Endothelial cell of umbilical vein (primary cell): ENCODE data around the gene PRDM2. TPM values are rescaled to one million over a fixed set of nuclear protein-coding genes. Genes with fewer than 3 reads are reported as not detected.

Experiments
- BruUV-seq: library from RNA; stranded (reverse); fragments of 400-500 nt; replicated peaks from 2 replicates; lab custom pipeline; 2021; lab: Mats Ljungman, UMichigan
- CTCF ChIA-PET: fragments of 300-600, 350-600 bp; sonication (Branson Sonifier 250); formaldehyde crosslinking; loops from one replicate; lab custom pipeline; 2021; ENCODE audit warnings: antibody characterized with exemption, inconsistent platforms; lab: Charles Lee
- POLR2A ChIA-PET: fragments of 300-600, 350-600 bp; sonication (Branson Sonifier 250); formaldehyde crosslinking; loops from one replicate; lab custom pipeline; 2021; ENCODE audit warnings: antibody characterized with exemption, inconsistent platforms; lab: Charles Lee
- DNase-seq: peaks from one replicate; pipeline ENCODE4 v3.0.0-alpha.2; 2011; ENCODE audit warnings: low read depth, low spot score
- FAIRE-seq: peaks from 2 replicates; lab custom pipeline; 2011; peaks lifted over from hg19 to GRCh38; lab: Jason Lieb, UNC
- H2AFZ ChIP-seq: 2 replicates; pipeline ENCODE4 v1.6.0; 2012; ENCODE audit warnings: low read depth, low read length, control low read depth, inconsistent platforms
- H3K27ac ChIP-seq: 2 replicates; pipeline ENCODE4 v1.5.1; 2011; ENCODE audit warnings: low read depth, mild to moderate bottlenecking, control low read depth, low read length, moderate library complexity; ENCODE audit not compliant: insufficient read depth
- H3K27me3 ChIP-seq, 2 experiments: 2 replicates each; pipeline versions ENCODE4 v1.6.0 to v1.6.1; 2011; ENCODE audit warnings: low read length in 2 of 2, mixed read lengths in 1 of 2; ENCODE audit not compliant: control insufficient read depth in 2 of 2, insufficient read depth in 2 of 2
- H3K36me3 ChIP-seq, 2 experiments: 2 replicates in 1 of 2; 3 replicates in 1 of 2; pipeline ENCODE4 v1.5.1; 2011; ENCODE audit warnings: low read length in 2 of 2, mild to moderate bottlenecking in 1 of 2, moderate library complexity in 1 of 2; ENCODE audit not compliant: control insufficient read depth in 2 of 2, insufficient read depth in 2 of 2; ENCODE audit errors: extremely low read depth in 1 of 2
- H3K4me1 ChIP-seq: 3 replicates; pipeline ENCODE4 v1.5.1; 2011; ENCODE audit warnings: mild to moderate bottlenecking, low read length; ENCODE audit not compliant: control insufficient read depth, insufficient read depth; ENCODE audit errors: extremely low read depth
- H3K4me2 ChIP-seq: 2 replicates; pipeline ENCODE4 v1.6.1; 2011; ENCODE audit warnings: low read length, control low read depth, mixed read lengths; ENCODE audit not compliant: insufficient read depth
- H3K4me3 ChIP-seq, 3 experiments: fragments of 200-600 bp in 1 of 3; sonication (generic), shearing (Covaris generic) in 1 of 3; replicated peaks in 1 of 3; 2 replicates each; pipeline ENCODE4 v1.5.1; 2011 to 2016; ENCODE audit warnings: control low read depth in 3 of 3, low read length in 3 of 3, mild to moderate bottlenecking in 2 of 3, inconsistent platforms in 1 of 3, low read depth in 1 of 3, moderate library complexity in 1 of 3; ENCODE audit not compliant: insufficient read depth in 1 of 3
- H3K79me2 ChIP-seq: 2 replicates; pipeline ENCODE4 v1.6.0; 2012; ENCODE audit warnings: low read length, inconsistent platforms; ENCODE audit not compliant: control insufficient read depth, insufficient read depth
- H3K9ac ChIP-seq: replicated peaks from 2 replicates; pipeline ENCODE3; 2011; ENCODE audit warnings: low read length, control low read depth; ENCODE audit not compliant: insufficient read depth; ENCODE audit errors: extremely low read depth
- H3K9me1 ChIP-seq: replicated peaks from 3 replicates; pipeline ENCODE4 v1.6.0; 2011; ENCODE audit warnings: mild to moderate bottlenecking, low read length; ENCODE audit not compliant: control insufficient read depth, insufficient read depth; ENCODE audit errors: extremely low read depth
- H3K9me3 ChIP-seq: replicated peaks from 2 replicates; pipeline ENCODE4 v1.5.1; 2012; ENCODE audit warnings: low read length, inconsistent platforms; ENCODE audit not compliant: control insufficient read depth, insufficient read depth
- H4K20me1 ChIP-seq: replicated peaks from 2 replicates; pipeline ENCODE3; 2011; ENCODE audit warnings: mild to moderate bottlenecking, low read length; ENCODE audit not compliant: control insufficient read depth, insufficient read depth; ENCODE audit errors: extremely low read depth
- CTCF ChIP-seq, 2 donors: IDR thresholded peaks; 1 replicate in 1 of 2; 2 replicates in 1 of 2; pipeline ENCODE4 v1.5.1; 2011; ENCODE audit warnings: low read length in 2 of 2, mild to moderate bottlenecking in 2 of 2, moderate library complexity in 2 of 2, control low read depth in 1 of 2, inconsistent platforms in 1 of 2, low read depth in 1 of 2; ENCODE audit not compliant: insufficient read depth in 1 of 2; ENCODE audit errors: extremely low read depth in 1 of 2
- EZH2 ChIP-seq: IDR thresholded peaks from 2 replicates; pipeline ENCODE4 v1.6.1; 2012; ENCODE audit warnings: borderline replicate concordance, low read depth, mild to moderate bottlenecking, moderate library complexity, low read length, inconsistent platforms; ENCODE audit not compliant: severe bottlenecking
- FOS ChIP-seq: IDR thresholded peaks from 2 replicates; pipeline ENCODE4 v1.6.1; 2011; ENCODE audit warnings: mild to moderate bottlenecking, low read length, moderate library complexity, borderline replicate concordance; ENCODE audit not compliant: insufficient read depth
- GATA2 ChIP-seq: IDR thresholded peaks from 2 replicates; pipeline ENCODE4 v1.7.0; 2011; ENCODE audit warnings: low read depth, mild to moderate bottlenecking, moderate library complexity, mixed read lengths, low read length; ENCODE audit not compliant: insufficient read length, insufficient read depth
- JUN ChIP-seq: IDR thresholded peaks from 2 replicates; pipeline ENCODE4 v1.6.1; 2011; ENCODE audit warnings: borderline replicate concordance, low read depth; ENCODE audit not compliant: insufficient read length, insufficient read depth
- MAX ChIP-seq: IDR thresholded peaks from 2 replicates; pipeline ENCODE4 v1.6.1; 2011; ENCODE audit not compliant: insufficient read depth, insufficient read length
- MYC ChIP-seq: IDR thresholded peaks from one replicate; pipeline ENCODE4 v1.6.1; 2011; ENCODE audit warnings: mild to moderate bottlenecking, low read depth, low read length
- POLR2A ChIP-seq: IDR thresholded peaks from 2 replicates; pipeline ENCODE4 v1.6.1; 2012; ENCODE audit warnings: low read depth, mild to moderate bottlenecking, control low read depth, low read length
- POLR2AphosphoS5 ChIP-seq: IDR thresholded peaks from 2 replicates; pipeline ENCODE4 v1.6.1; 2012; ENCODE audit warnings: low read depth, mild to moderate bottlenecking, control low read depth, low read length, moderate library complexity; ENCODE audit not compliant: insufficient read depth
- dilution Hi-C: fragments of 300-500 bp; cut with MboI; formaldehyde crosslinking; loops from one replicate; pipeline ENCODE4 v1.15.0; 2019; ENCODE audit warnings: low sequenced_read_pairs; ENCODE audit not compliant: extremely low pct_ligation_motif_present
- intact Hi-C: fragments of 100-400 bp; cut with micrococcal nuclease; formaldehyde crosslinking; loops from one replicate; pipeline ENCODE4 v1.10.0; 2022
- polyA plus RNA-seq, 4 experiments: library from polyadenylated mRNA; depleted of rRNA in 3 of 4; stranded (reverse) in 3 of 4; unstranded in 1 of 4; fragments of >200 nt; gene quantifications; 2 replicates each; pipeline versions ENCODE4 v1.2.1 to v1.2.3, GENCODE V29; 2011 to 2012; ENCODE audit warnings: missing spikeins in 1 of 4
- total RNA-seq: library from RNA; stranded (reverse); gene quantifications from 2 replicates; pipeline ENCODE4 v1.2.3, GENCODE V29; 2021

Gene PRDM2
- total and polyA plus RNA-seq, 2 donors (not counting 3 experiments of a cell fraction or from before 2014, with no cell fraction given), result 11.3 to 35.7 TPM

- no peaks in the 10 kb centered on the region for H3K9me3 ChIP-seq
- FAIRE-seq (no peak), DNase-seq (no peak)
- ChIA-PET CTCF (no interaction called here), POLR2A (no interaction called here)
- no peaks in the 10 kb centered on the region for H3K9me1 ChIP-seq
- H4K20me1 ChIP-seq, result peaks cover 25% of the 10 kb centered on the region
- H3K4me3 ChIP-seq, result no peak overlapping the region
- dilution Hi-C loops, result no loop called here
- no peak overlapping the region for H2AFZ ChIP-seq
- H3K27ac ChIP-seq, result no peak overlapping the region
- BruUV-seq, result no TSS peak
- peaks cover 10% of the 10 kb centered on the region for H3K4me1 ChIP-seq
- H3K79me2 ChIP-seq, result peaks cover 98% of the 10 kb centered on the region
- H3K36me3 ChIP-seq, result no peaks in the 10 kb centered on the region
- no peaks in the 10 kb centered on the region for H3K27me3 ChIP-seq
- no peak overlapping the region for H3K4me2 ChIP-seq
- intact Hi-C loops, result no loop called here
- H3K9ac ChIP-seq, result no peak overlapping the region
- TF ChIP-seq FOS (no peak), POLR2AphosphoS5 (no peak), MYC (no peak), GATA2 (no peak), EZH2 (no peak), JUN (no peak), CTCF (IDR thresholded peaks at IDR 0.05; ENCODE audit: extremely low read depth in 1 of 2, insufficient read depth in 1 of 2, low read depth in 1 of 2, low read length in 2 of 2) (no peak), MAX (no peak), POLR2A (no peak)
These were observed 54.6 kb downstream of the PRDM2 start for GRCh38 chr1:13754510-13755103.
